Gastroesophageal sphincter (tissue), 3 donors: ENCODE data around the gene CTIF.

Source experiments
- EP300 ChIP-seq: sonication (generic); formaldehyde crosslinking; IDR thresholded peaks from one replicate; pipeline ENCODE4 v1.6.1; 2017; ENCODE audit warnings: antibody characterized with exemption, mild to moderate bottlenecking
- POLR2AphosphoS5 ChIP-seq: sonication (generic); formaldehyde crosslinking; IDR thresholded peaks from one replicate; pipeline ENCODE4 v1.6.1; 2017; ENCODE audit warnings: antibody characterized with exemption
- TF ChIP-seq, protein P1 (sequence below), 4 experiments: fragments of 200-600 bp in 2 of 4; fragments of 450-650 bp in 2 of 4; sonication (generic) in 1 of 4; IDR thresholded peaks; one replicate each; pipeline ENCODE4 v1.5.1; 2017 to 2019; ENCODE audit warnings: antibody characterized with exemption in 4 of 4, mild to moderate bottlenecking in 2 of 4, moderate library complexity in 2 of 4

DNA sequence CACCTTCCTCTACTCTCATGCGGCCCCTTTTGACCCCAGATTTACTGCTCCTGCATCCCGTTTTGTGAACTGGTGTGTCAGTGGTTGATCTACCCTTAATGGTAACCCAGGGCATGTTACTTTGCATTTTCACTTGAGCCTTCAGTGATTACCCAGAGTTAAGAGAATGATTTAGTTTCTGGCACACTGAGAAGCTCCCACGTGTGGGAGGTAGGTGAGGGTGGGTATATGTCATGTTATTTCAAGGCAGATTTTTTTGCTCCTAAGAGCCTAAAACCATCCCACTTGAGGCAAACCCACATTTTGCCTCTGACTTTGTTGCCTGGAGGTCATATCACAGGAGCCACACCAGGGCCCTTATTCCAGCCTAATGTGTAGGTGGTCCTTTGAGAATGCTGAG, 186.7 kb downstream of the CTIF start:
- TF ChIP-seq, protein P1, sequence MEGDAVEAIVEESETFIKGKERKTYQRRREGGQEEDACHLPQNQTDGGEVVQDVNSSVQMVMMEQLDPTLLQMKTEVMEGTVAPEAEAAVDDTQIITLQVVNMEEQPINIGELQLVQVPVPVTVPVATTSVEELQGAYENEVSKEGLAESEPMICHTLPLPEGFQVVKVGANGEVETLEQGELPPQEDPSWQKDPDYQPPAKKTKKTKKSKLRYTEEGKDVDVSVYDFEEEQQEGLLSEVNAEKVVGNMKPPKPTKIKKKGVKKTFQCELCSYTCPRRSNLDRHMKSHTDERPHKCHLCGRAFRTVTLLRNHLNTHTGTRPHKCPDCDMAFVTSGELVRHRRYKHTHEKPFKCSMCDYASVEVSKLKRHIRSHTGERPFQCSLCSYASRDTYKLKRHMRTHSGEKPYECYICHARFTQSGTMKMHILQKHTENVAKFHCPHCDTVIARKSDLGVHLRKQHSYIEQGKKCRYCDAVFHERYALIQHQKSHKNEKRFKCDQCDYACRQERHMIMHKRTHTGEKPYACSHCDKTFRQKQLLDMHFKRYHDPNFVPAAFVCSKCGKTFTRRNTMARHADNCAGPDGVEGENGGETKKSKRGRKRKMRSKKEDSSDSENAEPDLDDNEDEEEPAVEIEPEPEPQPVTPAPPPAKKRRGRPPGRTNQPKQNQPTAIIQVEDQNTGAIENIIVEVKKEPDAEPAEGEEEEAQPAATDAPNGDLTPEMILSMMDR (IDR thresholded peaks at IDR 0.05): no peak
- no peak for TF ChIP-seq EP300
- no peak for TF ChIP-seq POLR2AphosphoS5
